ENCODE results near the gene ACO2.

The ACO2 gene

GRCh38 chr22:41526830-41527799 lies 58.2 kb downstream of the ACO2 start:
- DNase-seq (ENCODE audit: insufficient read length, low spot score) (peak; percentile 52), FAIRE-seq (no peak)
- TF ChIP-seq, protein P1, sequence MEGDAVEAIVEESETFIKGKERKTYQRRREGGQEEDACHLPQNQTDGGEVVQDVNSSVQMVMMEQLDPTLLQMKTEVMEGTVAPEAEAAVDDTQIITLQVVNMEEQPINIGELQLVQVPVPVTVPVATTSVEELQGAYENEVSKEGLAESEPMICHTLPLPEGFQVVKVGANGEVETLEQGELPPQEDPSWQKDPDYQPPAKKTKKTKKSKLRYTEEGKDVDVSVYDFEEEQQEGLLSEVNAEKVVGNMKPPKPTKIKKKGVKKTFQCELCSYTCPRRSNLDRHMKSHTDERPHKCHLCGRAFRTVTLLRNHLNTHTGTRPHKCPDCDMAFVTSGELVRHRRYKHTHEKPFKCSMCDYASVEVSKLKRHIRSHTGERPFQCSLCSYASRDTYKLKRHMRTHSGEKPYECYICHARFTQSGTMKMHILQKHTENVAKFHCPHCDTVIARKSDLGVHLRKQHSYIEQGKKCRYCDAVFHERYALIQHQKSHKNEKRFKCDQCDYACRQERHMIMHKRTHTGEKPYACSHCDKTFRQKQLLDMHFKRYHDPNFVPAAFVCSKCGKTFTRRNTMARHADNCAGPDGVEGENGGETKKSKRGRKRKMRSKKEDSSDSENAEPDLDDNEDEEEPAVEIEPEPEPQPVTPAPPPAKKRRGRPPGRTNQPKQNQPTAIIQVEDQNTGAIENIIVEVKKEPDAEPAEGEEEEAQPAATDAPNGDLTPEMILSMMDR (IDR thresholded peaks at IDR 0.05; ENCODE audit: insufficient read depth, missing control alignments): peak; percentile 67

DNA sequence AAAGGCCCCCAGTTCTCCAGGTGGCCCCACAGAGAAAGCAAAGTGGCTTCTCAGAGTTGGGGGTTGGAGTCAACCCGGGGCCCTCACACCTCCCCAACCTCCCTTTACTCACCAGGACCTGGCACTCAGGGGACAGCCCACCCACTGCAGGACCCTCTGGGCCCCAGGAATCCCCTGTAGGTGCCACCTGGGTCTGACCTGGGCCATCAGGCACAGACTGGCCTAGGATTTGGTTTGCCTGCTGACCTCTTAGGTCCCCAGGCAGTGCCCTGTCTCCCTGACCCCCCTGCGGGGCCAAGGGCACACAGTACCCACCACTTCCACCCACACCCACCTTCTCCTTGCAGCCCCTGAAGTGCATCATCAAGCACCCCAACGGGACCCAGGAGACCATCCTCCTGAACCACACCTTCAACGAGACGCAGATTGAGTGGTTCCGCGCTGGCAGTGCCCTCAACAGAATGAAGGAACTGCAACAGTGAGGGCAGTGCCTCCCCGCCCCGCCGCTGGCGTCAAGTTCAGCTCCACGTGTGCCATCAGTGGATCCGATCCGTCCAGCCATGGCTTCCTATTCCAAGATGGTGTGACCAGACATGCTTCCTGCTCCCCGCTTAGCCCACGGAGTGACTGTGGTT lies 59.3 kb downstream of the ACO2 start:
- DNase-seq (ENCODE audit: insufficient read length, low spot score): no peak
- FAIRE-seq: no peak
- TF ChIP-seq, protein P1 (IDR thresholded peaks at IDR 0.05; ENCODE audit: insufficient read depth, missing control alignments): no peak

- FAIRE-seq: no peak
- TF ChIP-seq, protein P1 (IDR thresholded peaks at IDR 0.05; ENCODE audit: insufficient read depth, missing control alignments): no peak
- DNase-seq (ENCODE audit: insufficient read length, low spot score): no peak
These were observed 60.1 kb downstream of the ACO2 start for GRCh38 chr22:41528938-41529561.

GRCh38 chr22:41530890-41531714 lies 62.2 kb downstream of the ACO2 start:
- TF ChIP-seq, protein P1 (IDR thresholded peaks at IDR 0.05; ENCODE audit: insufficient read depth, missing control alignments): no peak
- DNase-seq (ENCODE audit: insufficient read length, low spot score) (no peak), FAIRE-seq (no peak)

- TF ChIP-seq, protein P1 (IDR thresholded peaks at IDR 0.05; ENCODE audit: insufficient read depth, missing control alignments): no peak
- DNase-seq (ENCODE audit: insufficient read length, low spot score) (no peak), FAIRE-seq (no peak)
These were observed 63.0 kb downstream of the ACO2 start for GRCh38 chr22:41531715-41532477.

Measured in D721Med (cell line).